Choroid plexus epithelial cell (primary cell): ENCODE measurements around the gene COX7A2.

Experiments
- DNase-seq: peaks from one replicate; pipeline ENCODE4 v3.0.0-alpha.2; 2010; ENCODE audit warnings: low read depth
- H3K4me3 ChIP-seq: 2 replicates; pipeline ENCODE4 v1.5.1; 2011; ENCODE audit warnings: low read depth, mild to moderate bottlenecking, control low read depth, low read length, moderate library complexity
- CTCF ChIP-seq: conservative IDR thresholded peaks from 2 replicates; pipeline ENCODE4 v1.5.1; 2011; ENCODE audit warnings: low read depth, mild to moderate bottlenecking, control low read depth, inconsistent platforms, low read length, moderate library complexity

The COX7A2 gene

GRCh38 chr6:75243333-75244062 lies at the start of gene COX7A2:
Gene COX7A2, minus strand, starts transcription at chr6:75243801. Its CDS starts 67 bp downstream, at chr6:75243734.
- H3K4me3 ChIP-seq = peak within 1 kb of the TSS; percentile 69
- DNase-seq = peak; percentile 99
- no peak for TF ChIP-seq CTCF

GRCh38 chr6:75292555-75292954 lies 49.0 kb upstream of the COX7A2 start:
- no peak for TF ChIP-seq CTCF
- no peak for DNase-seq
- no peak overlapping the region for H3K4me3 ChIP-seq

GRCh38 chr6:75291744-75292143 lies 48.1 kb upstream of the COX7A2 start:
- no peak overlapping the region for H3K4me3 ChIP-seq
- TF ChIP-seq CTCF = no peak
- no peak for DNase-seq

- TF ChIP-seq CTCF = no peak
- DNase-seq = no peak
- no peak overlapping the region for H3K4me3 ChIP-seq
Observed at GRCh38 chr6:75291331-75291730, 47.7 kb upstream of the COX7A2 start.

- DNase-seq = no peak
- H3K4me3 ChIP-seq = no peak overlapping the region
- TF ChIP-seq CTCF = no peak
Observed at GRCh38 chr6:75290136-75290945, 46.7 kb upstream of the COX7A2 start.

GRCh38 chr6:75288023-75288422 lies 44.4 kb upstream of the COX7A2 start:
- no peak for TF ChIP-seq CTCF
- DNase-seq = no peak
- H3K4me3 ChIP-seq = no peak overlapping the region
